Parathyroid adenoma (tissue), 2 donors: ENCODE data around the gene CDC45.

ENCODE experiments used
- H2AFZ ChIP-seq: fragments of 300-600 bp; sonication (generic); one replicate; pipeline ENCODE4 v1.7.0; 2017; ENCODE audit warnings: antibody characterized with exemption, mild to moderate bottlenecking
- H3K27ac ChIP-seq: fragments of 300-600 bp; sonication (generic); one replicate; pipeline ENCODE4 v1.7.0; 2017
- H3K27me3 ChIP-seq: fragments of 300-600 bp; sonication (generic); one replicate; pipeline ENCODE4 v1.7.0; 2017; ENCODE audit warnings: low read length; ENCODE audit not compliant: control insufficient read depth, insufficient read depth
- H3K36me3 ChIP-seq: fragments of 300-600 bp; sonication (generic); one replicate; pipeline ENCODE4 v1.7.0; 2017; ENCODE audit warnings: low read length; ENCODE audit not compliant: control insufficient read depth, insufficient read depth
- H3K4me1 ChIP-seq: fragments of 300-600 bp; sonication (generic); one replicate; pipeline ENCODE4 v1.7.0; 2017; ENCODE audit warnings: control low read depth
- H3K4me2 ChIP-seq: fragments of 300-600 bp; sonication (generic); one replicate; pipeline ENCODE4 v1.7.0; 2017; ENCODE audit warnings: low read length
- H3K4me3 ChIP-seq: fragments of 300-600 bp; sonication (generic); one replicate; pipeline ENCODE4 v1.7.0; 2017; ENCODE audit warnings: low read depth, low read length
- H3K79me2 ChIP-seq: fragments of 300-600 bp; sonication (generic); one replicate; pipeline ENCODE4 v1.7.0; 2017; ENCODE audit warnings: control low read depth
- H3K9ac ChIP-seq: fragments of 300-600 bp; sonication (generic); one replicate; pipeline ENCODE4 v1.7.0; 2017; ENCODE audit warnings: mild to moderate bottlenecking
- H3K9me3 ChIP-seq: fragments of 300-600 bp; sonication (generic); one replicate; pipeline ENCODE4 v1.7.0; 2017; ENCODE audit warnings: low read length; ENCODE audit not compliant: control insufficient read depth
- TF ChIP-seq, protein P1 (sequence below): fragments of 300-600 bp; sonication (generic); IDR thresholded peaks from one replicate; pipeline ENCODE4 v1.7.0; 2017; ENCODE audit warnings: antibody characterized with exemption, mild to moderate bottlenecking
- donor health status: primary hyperparathyroidism.

The CDC45 gene

DNA sequence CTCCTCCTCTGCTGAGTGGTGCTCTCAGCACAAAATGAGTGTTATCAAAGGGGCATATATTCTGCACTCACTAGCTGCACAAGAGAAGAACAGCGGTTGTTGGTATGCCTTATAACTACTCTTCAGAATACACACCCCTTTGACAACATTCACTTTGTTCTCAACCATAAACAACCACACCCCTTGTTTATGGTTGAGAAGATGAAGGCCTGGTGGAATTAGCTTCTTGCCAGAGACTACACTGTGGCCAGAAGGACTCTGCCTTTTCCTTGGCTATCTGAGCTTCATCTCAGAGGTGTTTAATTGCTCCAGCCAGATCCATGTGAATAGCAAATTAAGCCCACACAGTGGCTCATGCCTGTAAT, 89.5 kb downstream of the CDC45 start:
- no peaks in the 10 kb centered on the region for H3K27me3 ChIP-seq
- H3K79me2 ChIP-seq, result no peaks in the 10 kb centered on the region
- TF ChIP-seq, protein P1, sequence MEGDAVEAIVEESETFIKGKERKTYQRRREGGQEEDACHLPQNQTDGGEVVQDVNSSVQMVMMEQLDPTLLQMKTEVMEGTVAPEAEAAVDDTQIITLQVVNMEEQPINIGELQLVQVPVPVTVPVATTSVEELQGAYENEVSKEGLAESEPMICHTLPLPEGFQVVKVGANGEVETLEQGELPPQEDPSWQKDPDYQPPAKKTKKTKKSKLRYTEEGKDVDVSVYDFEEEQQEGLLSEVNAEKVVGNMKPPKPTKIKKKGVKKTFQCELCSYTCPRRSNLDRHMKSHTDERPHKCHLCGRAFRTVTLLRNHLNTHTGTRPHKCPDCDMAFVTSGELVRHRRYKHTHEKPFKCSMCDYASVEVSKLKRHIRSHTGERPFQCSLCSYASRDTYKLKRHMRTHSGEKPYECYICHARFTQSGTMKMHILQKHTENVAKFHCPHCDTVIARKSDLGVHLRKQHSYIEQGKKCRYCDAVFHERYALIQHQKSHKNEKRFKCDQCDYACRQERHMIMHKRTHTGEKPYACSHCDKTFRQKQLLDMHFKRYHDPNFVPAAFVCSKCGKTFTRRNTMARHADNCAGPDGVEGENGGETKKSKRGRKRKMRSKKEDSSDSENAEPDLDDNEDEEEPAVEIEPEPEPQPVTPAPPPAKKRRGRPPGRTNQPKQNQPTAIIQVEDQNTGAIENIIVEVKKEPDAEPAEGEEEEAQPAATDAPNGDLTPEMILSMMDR, result no peak
- no peaks in the 10 kb centered on the region for H3K9me3 ChIP-seq
- H3K36me3 ChIP-seq, result no peaks in the 10 kb centered on the region
- H3K4me1 ChIP-seq, result no peaks in the 10 kb centered on the region
- H3K4me2 ChIP-seq, result no peak overlapping the region
- H3K9ac ChIP-seq, result no peak overlapping the region
- no peak overlapping the region for H3K27ac ChIP-seq
- no peak overlapping the region for H2AFZ ChIP-seq
- no peak overlapping the region for H3K4me3 ChIP-seq

DNA sequence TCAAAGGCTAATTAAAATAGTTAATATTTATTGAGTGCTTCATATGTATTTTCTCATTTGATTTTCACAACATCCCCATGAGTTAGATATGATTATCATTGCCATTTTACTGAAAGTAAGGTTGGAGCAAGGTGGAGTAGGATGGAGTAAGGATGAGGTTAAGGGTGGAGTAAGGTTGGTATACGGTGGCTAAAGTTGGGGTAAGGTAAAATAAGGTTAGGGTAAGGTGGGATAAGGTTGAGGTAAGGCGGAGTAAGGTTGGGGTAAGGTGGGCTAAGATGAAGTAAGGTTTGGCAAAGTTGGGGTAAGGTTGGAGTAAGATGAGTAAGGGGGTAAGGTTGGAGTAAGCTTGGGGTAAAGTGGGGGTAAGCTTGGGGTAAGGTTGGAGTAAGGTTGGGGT, 90.3 kb downstream of the CDC45 start:
- H3K4me2 ChIP-seq, result no peak overlapping the region

More for the DNA sequence above, 90.3 kb downstream of the CDC45 start:
- Histone ChIP-seq H3K79me2 (no peaks in the 10 kb centered on the region), H3K4me3 (no peak overlapping the region), H2AFZ (no peak overlapping the region), H3K27ac (no peak overlapping the region), H3K9me3 (no peaks in the 10 kb centered on the region), H3K4me1 (no peaks in the 10 kb centered on the region), H3K36me3 (no peaks in the 10 kb centered on the region), H3K9ac (no peak overlapping the region), H3K27me3 (no peaks in the 10 kb centered on the region)
- TF ChIP-seq, protein P1, result no peak
